GM18508 (cell line): Measurements from ENCODE around the gene HMHB1.

ENCODE experiments used
- ATAC-seq: cut with Tn5 transposase; IDR thresholded peaks from one replicate; pipeline ENCODE4 v1.9.1; 2021; ENCODE audit warnings: moderate number of reproducible peaks; ENCODE audit not compliant: insufficient read depth, unreplicated experiment

Gene HMHB1

DNA sequence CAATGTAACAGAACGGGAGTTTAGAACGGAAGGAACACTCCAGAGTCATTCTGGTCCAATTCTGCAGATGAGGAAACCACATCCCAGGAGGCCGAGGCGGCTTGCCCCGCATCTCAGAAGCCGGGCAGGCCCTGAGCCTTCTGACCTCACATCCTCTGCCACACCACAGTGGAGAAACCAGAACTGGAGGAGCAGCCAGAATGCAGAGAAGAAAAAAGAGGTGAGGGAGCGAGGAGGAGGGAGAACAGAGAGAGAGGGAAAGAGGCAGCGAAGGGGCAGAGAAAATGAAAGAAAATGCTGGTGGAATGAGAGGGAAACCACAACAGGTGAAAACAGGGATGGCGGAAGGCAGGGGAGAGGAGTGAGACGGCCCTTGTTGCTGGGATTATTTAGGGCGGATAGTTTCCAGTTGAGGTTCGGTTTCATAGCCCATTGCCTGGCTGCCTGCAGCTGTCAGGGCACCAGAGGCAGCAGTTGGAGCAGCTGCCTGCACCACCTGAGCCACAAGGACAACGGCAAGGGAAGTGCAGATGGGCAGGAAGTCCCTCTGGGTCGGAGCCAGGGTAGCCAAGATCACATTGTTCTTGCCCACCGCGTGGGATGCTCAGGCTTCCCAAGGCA, at the start of gene HMHB1:
TSS of gene HMHB1 (plus strand) at position 77 of the 621 bp plus-strand sequence.
- no peak for ATAC-seq

DNA sequence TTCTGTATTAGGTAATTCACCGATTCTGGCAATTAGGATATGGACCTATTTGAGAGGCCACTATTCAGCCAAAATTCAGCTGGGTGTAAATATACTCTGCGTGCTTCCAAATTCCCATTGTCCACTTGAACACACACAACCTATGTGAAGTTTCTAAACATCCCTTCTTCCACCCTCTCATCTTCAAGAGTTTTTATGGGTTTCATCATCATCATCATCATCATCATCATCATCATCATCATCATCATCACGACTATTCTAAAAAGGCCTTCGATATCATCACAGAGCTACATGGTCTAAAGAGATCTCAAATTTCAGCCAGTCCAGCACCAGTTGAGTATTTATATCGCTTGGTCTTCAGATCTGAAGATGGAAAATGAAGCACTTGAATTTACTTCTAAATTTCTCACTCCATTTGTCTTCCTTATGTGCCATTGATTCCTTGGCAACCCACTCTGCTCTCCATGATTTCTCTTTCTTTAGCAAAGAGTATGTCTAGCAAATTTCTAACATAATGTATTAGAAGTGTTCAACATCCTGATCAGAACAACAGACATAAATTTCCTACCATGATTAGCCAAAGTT, 49.2 kb upstream of the HMHB1 start:
- ATAC-seq = no peak

DNA sequence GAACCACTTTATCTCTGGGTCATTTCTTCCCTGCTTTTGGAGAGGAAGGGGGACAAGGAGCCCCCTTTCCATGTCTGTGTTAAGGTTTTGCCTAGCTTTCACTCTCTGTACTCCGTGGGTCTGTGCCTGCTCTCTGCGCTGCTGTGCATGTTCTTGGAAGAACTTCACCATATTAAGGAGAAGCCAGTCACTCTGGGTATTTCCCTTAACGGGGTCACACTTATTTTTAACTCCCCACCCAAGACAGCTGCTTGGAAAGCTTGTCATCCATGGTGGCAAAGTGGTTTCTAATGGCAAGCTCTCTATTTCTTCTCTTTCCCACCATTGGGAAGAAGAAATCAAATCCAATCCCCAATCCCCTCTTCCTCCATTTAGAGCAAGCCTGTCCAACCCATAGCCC, 44.8 kb upstream of the HMHB1 start:
- ATAC-seq = no peak

GRCh38 chr5:143769026-143769786, 42.8 kb upstream of the HMHB1 start:
- ATAC-seq = no peak

DNA sequence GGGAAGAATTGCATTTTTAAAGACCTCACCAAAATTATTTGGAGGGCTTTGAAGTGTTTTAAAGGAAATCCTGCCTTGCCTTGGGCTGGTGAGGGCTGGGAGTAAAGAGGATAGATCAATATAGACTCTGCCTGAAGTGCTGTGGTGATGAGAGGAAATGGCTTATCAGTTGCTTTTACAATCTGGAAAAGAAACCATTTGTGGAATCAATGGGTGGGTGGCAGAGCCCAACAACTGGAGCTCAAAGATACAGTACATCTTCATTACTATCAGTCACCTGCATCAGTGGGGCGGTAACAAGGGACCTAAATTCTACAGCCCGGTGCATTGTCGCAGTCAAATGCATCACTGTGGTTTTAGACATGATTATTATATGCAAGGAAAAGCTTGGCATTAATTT, 41.5 kb upstream of the HMHB1 start:
- ATAC-seq = no peak

DNA sequence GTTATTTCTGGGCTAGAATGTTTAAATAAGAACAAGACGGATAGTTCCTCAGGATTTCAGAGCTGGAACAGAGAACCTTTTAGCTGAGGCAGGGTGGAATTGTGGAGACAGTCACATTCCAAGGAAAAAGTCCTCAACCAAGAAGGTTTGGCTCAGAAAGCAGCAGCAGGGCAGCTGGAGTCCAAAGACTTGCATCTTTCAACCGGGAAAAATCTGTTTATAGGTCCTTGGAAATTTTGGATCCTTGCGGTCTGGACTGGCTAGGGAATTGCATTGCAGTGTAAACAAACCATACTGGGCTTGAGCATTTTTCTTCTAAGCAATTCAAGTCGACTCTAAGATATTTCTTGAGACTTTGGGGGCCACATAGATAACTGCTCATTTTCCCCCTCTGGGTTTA, 40.8 kb upstream of the HMHB1 start:
- ATAC-seq = no peak

GRCh38 chr5:143771602-143772001, 40.4 kb upstream of the HMHB1 start:
- no peak for ATAC-seq

- no peak for ATAC-seq
These were observed 39.3 kb upstream of the HMHB1 start for GRCh38 chr5:143772621-143773020.

GRCh38 chr5:143775258-143775657, 36.7 kb upstream of the HMHB1 start:
- no peak for ATAC-seq

- ATAC-seq = no peak
These were observed 35.0 kb upstream of the HMHB1 start for GRCh38 chr5:143776951-143777350.

GRCh38 chr5:143779506-143779905, 32.5 kb upstream of the HMHB1 start:
- no peak for ATAC-seq

DNA sequence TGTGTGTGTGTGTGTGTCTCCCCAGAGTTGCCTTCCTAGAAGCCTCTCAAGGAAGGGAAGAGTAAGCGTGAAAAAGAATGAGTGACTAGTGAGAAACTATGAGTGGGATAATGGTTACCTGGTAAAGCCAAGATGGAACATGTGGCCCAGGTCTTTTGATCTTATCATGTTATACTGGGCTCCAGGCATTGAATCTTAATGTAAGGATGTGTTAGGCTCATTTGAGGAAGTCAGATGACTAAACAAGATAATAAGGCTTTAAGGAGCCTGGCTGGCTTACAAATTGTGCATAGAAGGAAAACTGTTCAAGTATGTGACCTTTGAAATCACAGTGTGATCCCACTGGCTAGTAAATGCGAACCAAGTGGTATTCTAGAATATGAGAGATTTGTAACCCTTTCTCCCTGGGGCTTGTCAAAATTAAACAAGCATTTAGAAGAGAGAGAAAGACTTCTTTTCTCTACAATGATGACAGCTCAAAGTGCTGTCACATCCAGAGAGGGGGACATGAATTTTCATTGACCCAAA, 29.9 kb upstream of the HMHB1 start:
- ATAC-seq = no peak

GRCh38 chr5:143782588-143783386, 29.2 kb upstream of the HMHB1 start:
- ATAC-seq = no peak

DNA sequence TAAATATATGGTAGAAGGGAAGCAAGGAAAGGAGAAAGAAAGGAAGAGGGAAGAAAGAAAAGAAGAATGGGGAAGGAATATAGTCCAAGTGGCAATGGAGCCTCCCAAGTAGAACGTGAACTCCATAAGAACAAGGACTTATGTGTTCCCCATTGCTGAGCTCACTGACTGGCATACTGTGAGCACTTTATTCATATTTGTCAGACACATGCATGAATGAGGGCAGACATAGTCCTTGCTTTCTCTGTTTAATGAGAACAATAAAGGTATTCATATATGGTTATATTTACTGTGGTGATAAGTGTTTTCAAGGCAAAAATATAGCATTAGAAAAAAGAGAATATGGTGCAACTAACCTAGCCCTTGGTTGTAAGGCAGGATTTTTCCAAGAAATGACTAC, 23.6 kb upstream of the HMHB1 start:
- ATAC-seq = no peak

DNA sequence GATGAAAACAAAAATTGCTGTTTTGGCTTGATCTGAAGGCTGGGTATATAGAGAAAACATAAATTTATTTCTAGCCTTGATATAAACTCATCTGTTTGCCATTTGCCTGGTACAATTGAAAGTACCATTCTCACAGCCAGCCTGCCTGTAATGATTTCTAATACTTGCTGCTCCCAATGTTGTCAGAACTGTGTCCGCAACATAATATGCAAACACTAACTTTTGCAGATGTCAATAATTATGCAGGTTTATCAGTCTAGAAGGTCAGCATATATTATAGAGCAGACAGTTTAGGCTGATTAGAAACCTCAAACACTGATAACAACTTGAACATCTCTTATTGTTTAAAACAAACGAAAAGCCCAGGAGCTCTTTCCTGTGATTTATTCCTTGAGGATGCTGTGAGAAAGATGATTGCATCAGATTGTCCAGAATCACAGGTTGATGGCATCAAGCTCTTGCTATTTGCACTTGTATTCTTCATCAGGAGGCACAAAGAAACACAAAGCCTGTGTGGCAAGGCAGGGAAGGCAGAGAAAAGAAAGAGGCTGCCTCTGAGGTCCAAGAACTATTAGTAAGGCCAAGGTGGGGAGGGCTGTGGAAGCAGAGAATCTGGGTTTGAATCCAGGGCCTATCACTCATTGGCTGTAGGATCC, 21.4 kb upstream of the HMHB1 start:
- ATAC-seq = no peak

DNA sequence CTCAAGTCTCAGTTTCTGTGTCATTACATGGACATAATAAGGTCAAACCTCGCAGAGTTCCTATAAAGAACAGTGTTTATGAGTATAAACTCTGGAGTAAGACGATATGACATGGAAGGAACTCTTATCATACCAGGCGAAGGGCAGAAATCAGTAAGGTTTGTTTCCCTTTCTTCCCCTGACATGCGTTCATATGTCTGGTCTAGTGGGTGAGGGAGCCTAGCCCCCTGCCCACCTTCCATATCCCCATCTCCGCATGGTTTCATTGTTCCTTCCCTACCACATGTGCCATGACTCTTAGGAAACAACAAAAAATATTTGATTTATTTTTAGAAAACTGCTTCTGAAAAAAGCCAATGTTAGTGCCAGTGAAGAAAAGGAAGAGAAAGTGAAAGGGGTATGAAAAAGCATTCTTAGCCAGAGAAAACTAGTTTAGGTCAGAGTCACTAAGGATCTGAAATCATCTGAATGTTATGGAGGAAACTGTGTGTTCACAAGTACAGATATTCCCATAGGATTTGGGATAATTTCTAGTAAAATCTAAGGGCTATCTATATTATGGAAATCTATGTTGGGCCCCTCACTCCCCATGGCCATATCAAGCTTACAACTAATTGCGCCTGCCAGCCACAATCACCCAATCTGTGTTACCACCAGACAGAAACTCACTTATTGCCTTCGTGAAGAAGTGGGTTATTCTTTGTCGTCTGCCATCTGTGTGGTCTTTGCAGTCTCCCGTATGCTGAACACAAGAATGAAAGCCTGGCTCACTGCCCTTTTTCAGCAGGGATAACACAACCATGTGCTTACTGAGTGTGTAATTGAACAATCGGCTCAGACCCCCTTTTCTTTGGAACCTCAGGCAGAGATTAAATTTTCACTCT, 19.9 kb upstream of the HMHB1 start:
- peak; percentile 58 for ATAC-seq

- ATAC-seq = no peak
These were observed 18.7 kb upstream of the HMHB1 start for GRCh38 chr5:143793249-143793648.

DNA sequence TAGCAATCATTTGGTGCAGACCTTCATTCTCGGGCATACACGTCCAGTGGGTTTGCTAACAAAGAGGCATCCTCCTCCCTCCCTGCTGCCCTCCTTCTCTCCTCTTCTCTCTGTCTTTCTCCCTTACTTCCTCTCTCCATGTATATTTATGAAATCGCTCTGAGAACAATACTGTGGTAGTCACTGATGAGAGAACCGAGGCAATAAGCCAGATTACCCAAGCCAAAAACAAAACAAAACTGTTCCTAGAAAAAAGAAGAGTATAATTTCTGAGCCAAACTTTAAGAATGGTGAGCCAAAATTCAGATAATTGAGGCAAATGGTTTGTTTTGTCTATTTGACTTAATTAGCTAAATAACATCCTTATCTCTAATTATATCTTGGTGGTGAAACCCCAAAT, 15.8 kb upstream of the HMHB1 start:
- no peak for ATAC-seq

- no peak for ATAC-seq
These were observed 15.2 kb upstream of the HMHB1 start for GRCh38 chr5:143796753-143797152.
